Kidney epithelial cell (primary cell): ENCODE data around the gene ANKRD12. TPM values are rescaled to one million over a fixed set of nuclear protein-coding genes. Genes with fewer than 3 reads are reported as not detected.

Experiments
- DNase-seq: peaks from one replicate; pipeline ENCODE4 v3.0.0-alpha.2; 2010; ENCODE audit warnings: low read depth
- H3K27me3 ChIP-seq: 2 replicates; pipeline ENCODE4 v1.6.0; 2011; ENCODE audit warnings: low read length; ENCODE audit not compliant: control insufficient read depth, insufficient read depth
- H3K36me3 ChIP-seq: 2 replicates; pipeline ENCODE4 v1.5.1; 2011; ENCODE audit warnings: low read length; ENCODE audit not compliant: control insufficient read depth, insufficient read depth
- H3K4me3 ChIP-seq: 2 replicates; pipeline ENCODE4 v1.5.1; 2011; ENCODE audit warnings: low read depth, mild to moderate bottlenecking, control low read depth, low read length
- total RNA-seq: library from RNA; depleted of rRNA; stranded (reverse); fragments of >200 nt; gene quantifications from 2 replicates; pipeline ENCODE4 v1.2.3, GENCODE V29; 2015
- TF ChIP-seq, protein P1 (sequence below): IDR thresholded peaks from 2 replicates; pipeline ENCODE4 v1.5.1; 2011; ENCODE audit warnings: mild to moderate bottlenecking, moderate library complexity, low read length, control low read depth, inconsistent platforms; ENCODE audit not compliant: insufficient read depth, poor library complexity, severe bottlenecking

Gene ANKRD12
- total RNA-seq, 1 donor from 2014 or later, result 11.2 TPM

DNA sequence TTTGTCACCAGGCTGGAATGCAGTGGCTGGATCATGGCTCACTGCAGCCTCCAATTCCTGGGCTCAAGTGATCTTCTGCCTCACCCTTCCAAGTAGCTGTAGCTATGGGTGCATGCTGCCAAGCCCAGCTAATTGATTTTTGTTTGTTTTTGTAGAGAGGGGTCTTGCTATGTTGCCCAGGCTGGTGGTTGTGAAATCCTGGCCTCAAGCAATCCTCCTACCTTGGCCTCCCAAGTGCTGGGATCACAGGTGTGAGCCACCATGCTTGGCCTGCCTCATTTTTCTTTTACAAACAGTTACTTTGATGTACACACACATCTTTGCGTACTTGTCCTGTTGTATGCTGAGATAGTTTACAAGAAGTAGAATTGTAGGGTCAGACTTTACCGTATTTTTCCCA is 13.1 kb upstream of the ANKRD12 start:
- no peak for DNase-seq
- H3K27me3 ChIP-seq, result no peaks in the 10 kb centered on the region
- peaks cover 1% of the 10 kb centered on the region for H3K36me3 ChIP-seq
- TF ChIP-seq, protein P1, sequence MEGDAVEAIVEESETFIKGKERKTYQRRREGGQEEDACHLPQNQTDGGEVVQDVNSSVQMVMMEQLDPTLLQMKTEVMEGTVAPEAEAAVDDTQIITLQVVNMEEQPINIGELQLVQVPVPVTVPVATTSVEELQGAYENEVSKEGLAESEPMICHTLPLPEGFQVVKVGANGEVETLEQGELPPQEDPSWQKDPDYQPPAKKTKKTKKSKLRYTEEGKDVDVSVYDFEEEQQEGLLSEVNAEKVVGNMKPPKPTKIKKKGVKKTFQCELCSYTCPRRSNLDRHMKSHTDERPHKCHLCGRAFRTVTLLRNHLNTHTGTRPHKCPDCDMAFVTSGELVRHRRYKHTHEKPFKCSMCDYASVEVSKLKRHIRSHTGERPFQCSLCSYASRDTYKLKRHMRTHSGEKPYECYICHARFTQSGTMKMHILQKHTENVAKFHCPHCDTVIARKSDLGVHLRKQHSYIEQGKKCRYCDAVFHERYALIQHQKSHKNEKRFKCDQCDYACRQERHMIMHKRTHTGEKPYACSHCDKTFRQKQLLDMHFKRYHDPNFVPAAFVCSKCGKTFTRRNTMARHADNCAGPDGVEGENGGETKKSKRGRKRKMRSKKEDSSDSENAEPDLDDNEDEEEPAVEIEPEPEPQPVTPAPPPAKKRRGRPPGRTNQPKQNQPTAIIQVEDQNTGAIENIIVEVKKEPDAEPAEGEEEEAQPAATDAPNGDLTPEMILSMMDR, result no peak
- no peak overlapping the region for H3K4me3 ChIP-seq

- H3K36me3 ChIP-seq, result peaks cover 1% of the 10 kb centered on the region
- no peak overlapping the region for H3K4me3 ChIP-seq
- H3K27me3 ChIP-seq, result no peaks in the 10 kb centered on the region
- TF ChIP-seq, protein P1, result no peak
- DNase-seq, result no peak
These were observed 11.8 kb upstream of the ANKRD12 start for GRCh38 chr18:9124824-9125223.

- TF ChIP-seq, protein P1, result no peak
- H3K27me3 ChIP-seq, result no peaks in the 10 kb centered on the region
- DNase-seq, result no peak
- H3K36me3 ChIP-seq, result peaks cover 1% of the 10 kb centered on the region
- H3K4me3 ChIP-seq, result no peak overlapping the region
These were observed 10.2 kb upstream of the ANKRD12 start for GRCh38 chr18:9126337-9126736.

GRCh38 chr18:9130195-9130594 is 6.4 kb upstream of the ANKRD12 start:
- H3K36me3 ChIP-seq, result no peaks in the 10 kb centered on the region
- H3K27me3 ChIP-seq, result no peaks in the 10 kb centered on the region
- H3K4me3 ChIP-seq, result no peak overlapping the region
- TF ChIP-seq, protein P1, result no peak
- DNase-seq, result no peak

- TF ChIP-seq, protein P1, result no peak
- no peaks in the 10 kb centered on the region for H3K36me3 ChIP-seq
These were observed 5.8 kb upstream of the ANKRD12 start for GRCh38 chr18:9130806-9131205.

GRCh38 chr18:9132628-9133027 is 4.0 kb upstream of the ANKRD12 start:
- Histone ChIP-seq H3K4me3 (no peak overlapping the region), H3K36me3 (no peaks in the 10 kb centered on the region), H3K27me3 (no peaks in the 10 kb centered on the region)
- TF ChIP-seq, protein P1, result no peak
- DNase-seq, result no peak

More at GRCh38 chr18:9130806-9131205, 5.8 kb upstream of the ANKRD12 start:
- H3K4me3 ChIP-seq, result no peak overlapping the region
- no peak for DNase-seq
- H3K27me3 ChIP-seq, result no peaks in the 10 kb centered on the region
